NB4 (cell line): Measurements from ENCODE around the gene CGNL1.

ENCODE experiments used
- CTCF ChIP-seq: IDR thresholded peaks from one replicate; pipeline ENCODE4 v1.5.1; 2012; ENCODE audit warnings: low read depth, low read length
- MAX ChIP-seq: IDR thresholded peaks from 2 replicates; pipeline ENCODE4 v1.6.1; 2011; ENCODE audit warnings: low read depth, low read length
- POLR2A ChIP-seq: IDR thresholded peaks from 2 replicates; pipeline ENCODE4 v1.6.1; 2011; ENCODE audit warnings: mild to moderate bottlenecking; ENCODE audit not compliant: insufficient read length; ENCODE audit errors: extremely low read depth

- TF ChIP-seq POLR2A, result no peak
- TF ChIP-seq CTCF, result no peak
- TF ChIP-seq MAX, result no peak
These were observed 84.0 kb downstream of the CGNL1 start for GRCh38 chr15:57460208-57460816.
